ENCODE results near the gene NXPE3. TPM values are rescaled to one million over a fixed set of nuclear protein-coding genes. Genes with fewer than 3 reads are reported as not detected.

NXPE3 gene
- total and polyA plus RNA-seq, 2 donors: 10.3 to 15.8 TPM

DNA sequence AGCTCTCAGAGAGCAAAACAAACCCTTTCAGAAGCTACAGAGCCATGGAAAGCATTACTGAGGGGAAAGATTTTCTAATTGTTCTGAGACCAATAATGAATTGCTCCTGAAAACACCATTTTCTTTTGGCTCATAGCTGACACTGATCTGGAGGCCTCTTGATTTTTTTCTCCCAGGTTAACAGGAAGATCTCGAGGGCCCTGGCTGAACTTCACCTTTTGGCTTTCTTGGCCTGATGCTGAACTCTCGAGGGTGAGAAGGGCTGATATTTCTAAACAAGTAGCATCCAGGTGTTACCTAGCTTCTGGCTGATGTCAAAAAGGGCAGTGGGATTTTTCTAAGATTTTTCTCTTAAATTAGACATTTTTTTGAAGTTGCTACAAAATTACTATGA is 50.4 kb downstream of the NXPE3 start:
- peak overlapping the region in 1 of 2 donors; percentile 18 for H3K27ac ChIP-seq (ENCODE audit: low read depth in 1 of 2, low read length in 1 of 2)
- H3K36me3 ChIP-seq (ENCODE audit: control insufficient read depth in 2 of 2, insufficient read depth in 2 of 2, low read length in 1 of 2): no peaks in the 10 kb centered on the region
- no peak overlapping the region for H3K4me3 ChIP-seq (ENCODE audit: low read length in 2 of 2)
- peaks cover 0 to 9% of the 10 kb centered on the region in 2 donors for H3K4me1 ChIP-seq (ENCODE audit: control insufficient read depth in 2 of 2, insufficient read depth in 2 of 2, low read length in 2 of 2)
- no peaks in the 10 kb centered on the region for H3K27me3 ChIP-seq (ENCODE audit: control insufficient read depth in 2 of 2, insufficient read depth in 1 of 2, low read length in 1 of 2)
- WGBS: 65% methylated on average over 2 of the region's 2 CpGs
- no peak for DNase-seq (ENCODE audit: low read depth in 6 of 9, low spot score in 9 of 9)
- H3K9me3 ChIP-seq (ENCODE audit: control insufficient read depth in 2 of 2, insufficient read depth in 1 of 2, low read length in 1 of 2): no peaks in the 10 kb centered on the region

- H3K4me3 ChIP-seq (ENCODE audit: low read length in 2 of 2): no peak overlapping the region
- no peak overlapping the region for H3K27ac ChIP-seq (ENCODE audit: low read depth in 1 of 2, low read length in 1 of 2)
- no peaks in the 10 kb centered on the region for H3K36me3 ChIP-seq (ENCODE audit: control insufficient read depth in 2 of 2, insufficient read depth in 2 of 2, low read length in 1 of 2)
- H3K27me3 ChIP-seq (ENCODE audit: control insufficient read depth in 2 of 2, insufficient read depth in 1 of 2, low read length in 1 of 2): no peaks in the 10 kb centered on the region
- DNase-seq (ENCODE audit: low read depth in 6 of 9, low spot score in 9 of 9): no peak
- peaks cover 0 to 9% of the 10 kb centered on the region in 2 donors for H3K4me1 ChIP-seq (ENCODE audit: control insufficient read depth in 2 of 2, insufficient read depth in 2 of 2, low read length in 2 of 2)
- WGBS: 90% methylated on average over 2 of the region's 2 CpGs
- no peaks in the 10 kb centered on the region for H3K9me3 ChIP-seq (ENCODE audit: control insufficient read depth in 2 of 2, insufficient read depth in 1 of 2, low read length in 1 of 2)
Measured at GRCh38 chr3:101829874-101830273, 50.9 kb downstream of the NXPE3 start.

DNA sequence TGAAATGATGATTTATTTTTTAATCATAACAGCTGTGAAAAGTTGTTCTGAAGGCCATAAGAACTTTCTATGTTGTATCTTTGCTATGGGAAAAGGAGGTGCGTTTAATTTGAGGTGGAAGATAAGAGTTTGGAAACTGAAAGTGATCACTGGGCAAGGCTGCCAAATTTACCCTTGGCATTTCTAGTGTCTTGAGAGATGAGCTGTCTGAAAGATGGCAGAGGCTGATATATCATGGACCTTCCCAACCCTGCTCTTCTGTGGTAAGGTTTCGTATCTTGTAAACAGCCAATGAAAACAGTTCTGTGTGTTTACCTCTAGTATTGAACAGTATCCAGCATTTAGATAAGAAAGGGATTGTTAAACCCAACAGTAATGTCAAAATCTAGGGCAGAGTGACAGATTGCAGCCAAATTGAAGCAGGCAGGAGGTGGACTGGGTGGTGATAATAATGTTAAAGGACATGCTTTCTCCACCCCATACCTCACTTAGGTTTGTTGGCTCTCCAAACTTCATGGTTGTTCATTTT is 54.5 kb downstream of the NXPE3 start:
- peaks cover 0 to 3% of the 10 kb centered on the region in 2 donors for H3K4me1 ChIP-seq (ENCODE audit: control insufficient read depth in 2 of 2, insufficient read depth in 2 of 2, low read length in 2 of 2)
- H3K36me3 ChIP-seq (ENCODE audit: control insufficient read depth in 2 of 2, insufficient read depth in 2 of 2, low read length in 1 of 2): no peaks in the 10 kb centered on the region
- H3K27ac ChIP-seq (ENCODE audit: low read depth in 1 of 2, low read length in 1 of 2): no peak overlapping the region
- H3K27me3 ChIP-seq (ENCODE audit: control insufficient read depth in 2 of 2, insufficient read depth in 1 of 2, low read length in 1 of 2): no peaks in the 10 kb centered on the region
- no peaks in the 10 kb centered on the region for H3K9me3 ChIP-seq (ENCODE audit: control insufficient read depth in 2 of 2, insufficient read depth in 1 of 2, low read length in 1 of 2)
- WGBS: 85% methylated on average over 2 of the region's 2 CpGs
- DNase-seq (ENCODE audit: low read depth in 6 of 9, low spot score in 9 of 9): no peak
- no peak overlapping the region for H3K4me3 ChIP-seq (ENCODE audit: low read length in 2 of 2)

- Histone ChIP-seq H3K27me3 (ENCODE audit: control insufficient read depth in 2 of 2, insufficient read depth in 1 of 2, low read length in 1 of 2) (no peaks in the 10 kb centered on the region), H3K4me1 (ENCODE audit: control insufficient read depth in 2 of 2, insufficient read depth in 2 of 2, low read length in 2 of 2) (no peaks in the 10 kb centered on the region), H3K9me3 (ENCODE audit: control insufficient read depth in 2 of 2, insufficient read depth in 1 of 2, low read length in 1 of 2) (no peaks in the 10 kb centered on the region), H3K36me3 (ENCODE audit: control insufficient read depth in 2 of 2, insufficient read depth in 2 of 2, low read length in 1 of 2) (no peaks in the 10 kb centered on the region), H3K27ac (ENCODE audit: low read depth in 1 of 2, low read length in 1 of 2) (no peak overlapping the region), H3K4me3 (ENCODE audit: low read length in 2 of 2) (no peak overlapping the region)
- WGBS: 96% methylated on average over 2 of the region's 2 CpGs
- no peak for DNase-seq (ENCODE audit: low read depth in 6 of 9, low spot score in 9 of 9)
Measured at GRCh38 chr3:101835676-101836075, 56.7 kb downstream of the NXPE3 start.

DNA sequence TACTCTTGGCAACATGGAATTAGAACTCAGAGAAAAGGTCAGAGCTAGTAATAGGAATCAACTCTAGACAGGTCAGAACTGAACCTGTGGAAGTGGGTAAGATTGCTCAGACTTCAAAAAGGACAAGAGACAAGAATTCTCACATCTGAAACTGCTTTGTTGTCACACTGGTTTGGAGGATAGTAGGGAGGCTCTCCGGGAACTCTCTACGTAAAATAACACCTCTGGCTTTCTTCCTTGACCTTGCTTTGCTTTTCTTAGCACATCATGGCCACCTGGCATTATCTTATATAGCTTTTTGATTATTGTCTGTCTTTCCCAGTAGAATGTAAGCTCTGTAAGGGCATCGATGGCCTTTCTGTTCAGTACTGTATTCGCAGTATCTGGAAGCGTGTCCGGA is 57.1 kb downstream of the NXPE3 start:
- Histone ChIP-seq H3K9me3 (ENCODE audit: control insufficient read depth in 2 of 2, insufficient read depth in 1 of 2, low read length in 1 of 2) (no peaks in the 10 kb centered on the region), H3K27me3 (ENCODE audit: control insufficient read depth in 2 of 2, insufficient read depth in 1 of 2, low read length in 1 of 2) (no peaks in the 10 kb centered on the region), H3K36me3 (ENCODE audit: control insufficient read depth in 2 of 2, insufficient read depth in 2 of 2, low read length in 1 of 2) (no peaks in the 10 kb centered on the region), H3K27ac (ENCODE audit: low read depth in 1 of 2, low read length in 1 of 2) (no peak overlapping the region), H3K4me3 (ENCODE audit: low read length in 2 of 2) (no peak overlapping the region), H3K4me1 (ENCODE audit: control insufficient read depth in 2 of 2, insufficient read depth in 2 of 2, low read length in 2 of 2) (no peaks in the 10 kb centered on the region)
- 99% methylated on average over 6 of the region's 6 CpGs for WGBS
- DNase-seq (ENCODE audit: low read depth in 6 of 9, low spot score in 9 of 9): no peak

DNA sequence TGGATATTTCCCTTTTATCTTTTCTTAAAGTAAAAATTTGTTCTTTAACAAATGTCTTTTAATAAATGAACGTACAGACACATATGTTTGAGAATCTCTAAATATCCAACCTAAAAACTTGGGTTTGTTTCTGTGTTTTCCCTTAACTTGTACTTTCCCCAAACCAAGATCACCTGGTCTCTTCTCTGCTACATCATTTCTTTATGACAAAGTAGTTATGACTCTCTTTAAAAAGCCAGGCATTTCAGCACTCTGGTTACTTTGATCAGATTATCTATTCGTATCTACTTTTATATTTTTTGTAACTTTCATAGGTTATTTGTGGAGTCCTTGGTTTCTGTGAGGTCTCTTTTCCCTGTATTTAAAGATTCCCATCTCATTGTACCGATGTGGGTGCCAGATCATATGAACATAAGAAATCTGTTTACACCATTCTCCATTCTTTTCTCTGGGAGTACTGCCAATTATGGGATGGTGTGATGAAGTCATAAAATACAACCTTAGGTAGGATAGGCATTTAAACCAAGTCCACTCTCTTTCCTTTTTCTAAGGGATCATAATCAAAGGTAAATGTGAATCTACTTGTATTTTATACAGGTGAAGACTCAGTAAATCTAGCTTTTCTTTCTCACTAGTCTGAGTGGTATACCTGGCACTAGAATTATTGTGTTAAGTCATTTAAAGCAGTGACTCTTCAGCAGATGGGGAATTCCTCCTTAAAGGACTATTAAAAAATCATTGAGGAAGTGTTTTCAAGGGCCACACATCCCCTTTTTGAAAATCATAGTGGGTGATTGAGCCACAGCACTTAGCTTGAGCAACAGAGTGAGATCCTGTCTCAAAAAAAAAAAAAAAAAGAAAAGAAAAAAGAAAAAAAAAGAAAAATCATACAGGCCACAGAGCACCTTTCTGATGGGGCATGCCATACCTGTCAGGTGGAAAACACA is 57.9 kb downstream of the NXPE3 start:
- Histone ChIP-seq H3K27ac (ENCODE audit: low read depth in 1 of 2, low read length in 1 of 2) (no peak overlapping the region), H3K4me1 (ENCODE audit: control insufficient read depth in 2 of 2, insufficient read depth in 2 of 2, low read length in 2 of 2) (no peaks in the 10 kb centered on the region), H3K9me3 (ENCODE audit: control insufficient read depth in 2 of 2, insufficient read depth in 1 of 2, low read length in 1 of 2) (no peaks in the 10 kb centered on the region), H3K27me3 (ENCODE audit: control insufficient read depth in 2 of 2, insufficient read depth in 1 of 2, low read length in 1 of 2) (no peaks in the 10 kb centered on the region), H3K36me3 (ENCODE audit: control insufficient read depth in 2 of 2, insufficient read depth in 2 of 2, low read length in 1 of 2) (no peaks in the 10 kb centered on the region), H3K4me3 (ENCODE audit: low read length in 2 of 2) (no peak overlapping the region)
- 96% methylated on average over 3 of the region's 3 CpGs for WGBS
- DNase-seq (ENCODE audit: low read depth in 6 of 9, low spot score in 9 of 9): no peak

- H3K4me3 ChIP-seq (ENCODE audit: low read length in 2 of 2): no peak overlapping the region
- H3K4me1 ChIP-seq (ENCODE audit: control insufficient read depth in 2 of 2, insufficient read depth in 2 of 2, low read length in 2 of 2): no peaks in the 10 kb centered on the region
- no peaks in the 10 kb centered on the region for H3K9me3 ChIP-seq (ENCODE audit: control insufficient read depth in 2 of 2, insufficient read depth in 1 of 2, low read length in 1 of 2)
- 98% methylated on average over 2 of the region's 2 CpGs for whole genome bisulfite sequencing
- no peak for DNase-seq (ENCODE audit: low read depth in 6 of 9, low spot score in 9 of 9)
- H3K27me3 ChIP-seq (ENCODE audit: control insufficient read depth in 2 of 2, insufficient read depth in 1 of 2, low read length in 1 of 2): no peaks in the 10 kb centered on the region
- H3K27ac ChIP-seq (ENCODE audit: low read depth in 1 of 2, low read length in 1 of 2): no peak overlapping the region
- no peaks in the 10 kb centered on the region for H3K36me3 ChIP-seq (ENCODE audit: control insufficient read depth in 2 of 2, insufficient read depth in 2 of 2, low read length in 1 of 2)
Measured at GRCh38 chr3:101838691-101839090, 59.7 kb downstream of the NXPE3 start.

- no peak for DNase-seq (ENCODE audit: low read depth in 6 of 9, low spot score in 9 of 9)
- H3K9me3 ChIP-seq (ENCODE audit: control insufficient read depth in 2 of 2, insufficient read depth in 1 of 2, low read length in 1 of 2): no peaks in the 10 kb centered on the region
- no peaks in the 10 kb centered on the region for H3K36me3 ChIP-seq (ENCODE audit: control insufficient read depth in 2 of 2, insufficient read depth in 2 of 2, low read length in 1 of 2)
- H3K27me3 ChIP-seq (ENCODE audit: control insufficient read depth in 2 of 2, insufficient read depth in 1 of 2, low read length in 1 of 2): no peaks in the 10 kb centered on the region
- no peak overlapping the region for H3K4me3 ChIP-seq (ENCODE audit: low read length in 2 of 2)
- H3K4me1 ChIP-seq (ENCODE audit: control insufficient read depth in 2 of 2, insufficient read depth in 2 of 2, low read length in 2 of 2): no peaks in the 10 kb centered on the region
- H3K27ac ChIP-seq (ENCODE audit: low read depth in 1 of 2, low read length in 1 of 2): no peak overlapping the region
Measured at GRCh38 chr3:101840066-101840465, 61.1 kb downstream of the NXPE3 start.

DNA sequence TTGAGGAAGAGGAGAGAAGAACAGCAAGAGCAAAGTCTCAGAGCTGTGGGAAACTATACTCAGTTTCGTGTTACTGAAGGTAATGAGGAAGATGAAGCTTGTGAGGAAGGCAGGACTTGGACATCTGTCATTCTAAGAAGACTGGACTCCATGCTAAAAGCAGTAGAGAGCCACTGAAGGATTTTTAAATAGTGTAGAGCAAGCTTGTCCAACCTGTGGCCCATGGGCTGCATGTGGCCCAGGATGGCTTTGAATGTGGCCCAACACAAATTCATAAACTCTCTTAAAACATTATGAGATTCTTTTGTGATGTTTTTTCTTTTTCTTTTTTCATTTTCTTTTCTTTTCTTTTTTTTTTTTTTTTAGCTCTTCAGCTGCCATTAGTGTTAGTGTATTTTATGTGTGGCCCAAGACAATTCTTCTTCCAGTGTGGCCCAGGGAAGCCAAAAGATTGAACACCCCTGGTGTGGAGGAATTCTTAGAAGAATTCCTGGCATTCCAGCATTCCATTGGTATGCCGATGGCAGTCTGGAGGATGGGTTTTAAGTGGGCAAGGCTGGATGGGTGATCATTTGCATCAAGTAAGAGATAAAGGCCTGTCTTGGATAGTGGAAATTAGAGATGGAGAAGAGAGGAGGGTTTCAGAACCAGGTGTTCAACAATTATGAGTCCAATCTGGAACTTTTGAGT is 63.4 kb downstream of the NXPE3 start:
- DNase-seq (ENCODE audit: low read depth in 6 of 9, low spot score in 9 of 9): no peak
- no peak overlapping the region for H3K4me3 ChIP-seq (ENCODE audit: low read length in 2 of 2)
- H3K27me3 ChIP-seq (ENCODE audit: control insufficient read depth in 2 of 2, insufficient read depth in 1 of 2, low read length in 1 of 2): no peaks in the 10 kb centered on the region
- H3K4me1 ChIP-seq (ENCODE audit: control insufficient read depth in 2 of 2, insufficient read depth in 2 of 2, low read length in 2 of 2): no peaks in the 10 kb centered on the region
- WGBS: over 99% methylated on average over 2 of the region's 2 CpGs
- no peak overlapping the region for H3K27ac ChIP-seq (ENCODE audit: low read depth in 1 of 2, low read length in 1 of 2)
- no peaks in the 10 kb centered on the region for H3K36me3 ChIP-seq (ENCODE audit: control insufficient read depth in 2 of 2, insufficient read depth in 2 of 2, low read length in 1 of 2)
- H3K9me3 ChIP-seq (ENCODE audit: control insufficient read depth in 2 of 2, insufficient read depth in 1 of 2, low read length in 1 of 2): no peaks in the 10 kb centered on the region

Measured in thymus (tissue), 11 donors.